NCI-H1694 treated with DMSO at 0.1 percent for 48 hours (cell line): Measurements from ENCODE around the gene APOBEC3A.
"Not testable (repeated sequence)": the region's sequence is repeated elsewhere in the genome, so short reads cannot be mapped to it uniquely, and the experiment has no call there.

Experiments used
- DNase-seq: peaks from one replicate; lab custom pipeline; 2025; lab: John Stamatoyannopoulos, UW

The APOBEC3A gene

DNA sequence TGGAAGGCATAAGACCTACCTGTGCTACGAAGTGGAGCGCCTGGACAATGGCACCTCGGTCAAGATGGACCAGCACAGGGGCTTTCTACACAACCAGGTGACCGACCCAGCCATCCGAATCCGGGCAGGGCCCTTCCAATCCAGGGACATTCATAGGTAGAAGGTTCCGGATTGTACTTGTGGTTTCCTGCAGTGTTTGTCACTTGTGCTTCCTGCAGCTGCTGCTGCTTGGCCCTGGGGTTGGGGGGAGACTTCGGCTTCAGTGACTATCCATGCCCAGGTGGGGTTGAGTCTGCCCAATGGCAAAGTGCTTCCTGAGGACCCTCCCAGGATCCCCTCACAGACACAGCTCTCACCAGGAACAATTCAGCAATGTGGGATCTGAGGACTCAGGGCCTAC lies 2.2 kb downstream of the APOBEC3A start:
- DNase-seq: no peak

DNA sequence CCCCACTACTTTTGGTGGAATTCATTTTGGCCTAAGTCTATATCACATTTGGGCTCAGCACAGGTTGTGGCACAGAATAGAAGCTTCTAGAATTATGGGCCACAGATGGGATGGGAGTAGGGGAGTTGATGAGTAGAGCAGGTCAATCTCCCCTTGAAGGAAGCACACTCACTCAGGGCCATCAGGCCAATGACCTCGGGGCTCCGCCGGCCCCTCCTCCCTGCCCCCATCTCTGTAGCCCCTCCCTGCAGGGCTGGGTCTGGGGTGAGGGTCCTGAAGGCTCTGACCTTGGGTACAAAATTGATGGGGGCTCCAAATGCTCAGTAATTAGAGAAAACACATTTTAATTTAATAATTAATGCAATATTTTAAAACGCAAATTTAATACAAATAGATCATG lies 3.3 kb downstream of the APOBEC3A start:
- DNase-seq: not testable (repeated sequence)

DNA sequence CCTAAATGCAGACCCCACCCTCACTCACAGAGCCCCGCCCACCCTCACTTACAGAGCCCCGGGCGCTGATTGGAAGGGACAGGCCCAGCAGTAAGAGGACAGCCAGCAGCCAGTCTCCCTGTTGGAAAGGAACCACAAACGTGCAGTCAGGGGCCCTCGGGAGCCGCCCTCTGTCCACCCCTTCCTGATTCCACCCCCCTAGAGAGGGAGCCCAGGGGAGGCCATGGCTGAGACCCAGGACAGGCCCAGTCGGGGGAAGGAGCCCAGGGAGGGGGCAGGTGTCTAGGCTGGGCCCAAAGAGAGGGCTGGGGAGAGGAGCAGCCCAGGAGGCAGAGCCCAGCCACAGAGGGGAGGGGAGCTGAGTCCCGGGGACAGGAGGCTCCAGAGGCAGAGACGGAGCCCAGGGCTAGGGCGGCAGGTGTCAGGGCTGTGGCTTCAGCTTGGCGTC lies 5.9 kb downstream of the APOBEC3A start:
- DNase-seq: not testable (repeated sequence)

GRCh38 chr22:38963872-38964271 lies 6.5 kb downstream of the APOBEC3A start:
- DNase-seq: no peak

- DNase-seq: no peak
Measured at GRCh38 chr22:38964306-38964705, 6.9 kb downstream of the APOBEC3A start.

DNA sequence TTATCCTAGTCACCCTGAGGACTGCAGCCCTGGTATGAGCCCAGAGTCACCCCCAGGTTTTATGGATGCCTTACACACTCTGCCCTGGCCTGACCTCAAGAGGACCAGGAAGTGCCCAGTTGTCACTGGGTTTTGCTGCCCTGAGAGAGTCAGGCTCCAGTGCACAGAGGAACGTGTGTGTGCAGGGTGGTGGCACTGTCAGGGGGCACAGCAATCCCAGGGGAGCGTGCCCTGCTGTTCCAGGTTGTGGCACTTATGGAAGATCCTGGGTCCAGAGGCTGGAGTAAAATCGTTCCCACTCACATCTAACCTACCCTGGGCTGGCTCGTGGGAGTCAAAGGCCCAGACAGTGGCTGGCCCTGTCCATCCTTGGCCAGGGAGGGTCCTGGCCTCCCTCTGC lies 7.6 kb downstream of the APOBEC3A start:
- DNase-seq: no peak

DNA sequence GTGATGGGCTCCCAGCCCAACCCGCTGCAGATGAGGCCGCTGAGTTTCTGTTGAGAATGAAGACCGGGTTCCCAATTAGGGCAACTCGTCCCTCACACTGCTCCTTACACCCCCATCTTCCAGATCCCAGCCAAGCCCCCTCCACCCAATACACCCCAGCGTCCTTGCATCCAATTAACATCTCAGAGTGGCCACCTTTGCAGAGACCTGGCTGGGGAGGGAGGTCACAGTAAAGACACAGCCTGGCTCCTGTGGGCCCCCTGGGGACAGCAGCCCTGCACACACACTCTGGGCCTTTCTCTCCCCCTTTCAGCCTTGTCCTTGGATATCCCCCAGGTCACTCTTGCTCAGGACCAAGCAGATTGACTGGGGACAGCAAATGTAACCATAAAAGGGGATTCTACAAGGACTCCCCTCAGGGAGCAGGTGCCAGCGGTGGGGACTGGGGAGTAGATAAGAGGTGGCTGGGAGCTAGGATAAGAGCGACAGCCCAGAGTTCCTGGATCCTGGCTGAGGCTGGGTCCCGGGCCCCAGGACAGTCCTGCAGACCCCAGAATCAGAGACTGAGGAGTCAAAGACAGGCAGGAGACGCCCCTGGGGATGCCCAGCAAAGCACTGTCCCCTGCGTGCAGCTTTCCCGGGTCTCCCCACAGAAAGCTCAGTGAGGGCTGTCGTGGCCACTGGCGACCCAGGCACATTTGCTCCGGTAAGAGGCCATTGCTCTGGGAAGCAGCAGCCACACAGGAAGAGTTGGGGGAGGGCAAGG lies 8.4 kb downstream of the APOBEC3A start:
- DNase-seq: no peak

DNA sequence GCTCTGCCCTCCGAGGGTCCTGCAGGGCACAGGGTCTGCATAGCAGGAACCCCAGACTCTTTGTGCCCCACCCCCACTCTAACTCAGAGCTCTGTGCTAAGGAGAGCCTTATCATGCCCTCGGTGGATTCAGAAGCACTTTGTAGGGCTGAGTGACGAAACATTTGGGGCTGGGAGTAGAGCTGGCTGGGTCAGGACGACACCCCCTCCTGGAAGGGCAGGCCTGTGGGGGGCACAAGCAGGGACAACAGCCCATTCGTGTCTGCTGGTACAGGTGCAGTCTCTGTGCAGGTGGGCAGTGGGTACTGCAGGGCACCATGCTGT lies 8.9 kb downstream of the APOBEC3A start:
- no peak for DNase-seq

GRCh38 chr22:38966942-38967341 lies 9.5 kb downstream of the APOBEC3A start:
- DNase-seq: no peak

GRCh38 chr22:38967451-38968450 lies 10.3 kb downstream of the APOBEC3A start:
- DNase-seq: no peak

GRCh38 chr22:38968801-38969200 lies 11.4 kb downstream of the APOBEC3A start:
- DNase-seq: no peak

DNA sequence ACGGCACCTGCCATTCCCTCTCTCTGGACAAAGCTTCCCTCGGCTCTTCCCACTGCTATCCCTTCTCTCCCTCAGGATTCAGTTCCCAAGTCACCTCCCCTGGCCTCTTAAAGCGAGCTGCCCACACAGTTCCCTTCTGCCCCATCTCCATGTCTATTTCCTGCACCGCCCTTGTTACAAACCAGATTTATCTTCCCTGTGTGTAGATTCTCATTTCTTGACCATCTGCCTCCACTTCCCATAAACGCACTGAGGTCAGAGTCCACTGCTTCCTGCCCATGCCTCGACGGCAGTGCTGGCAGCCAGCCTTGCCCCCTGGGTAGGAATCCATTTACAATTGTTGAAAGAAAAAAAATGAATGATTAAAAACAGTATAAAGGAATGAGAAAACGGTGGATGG lies 13.1 kb downstream of the APOBEC3A start:
- DNase-seq: no peak

- no peak for DNase-seq
Measured at GRCh38 chr22:38971202-38971601, 13.8 kb downstream of the APOBEC3A start.

DNA sequence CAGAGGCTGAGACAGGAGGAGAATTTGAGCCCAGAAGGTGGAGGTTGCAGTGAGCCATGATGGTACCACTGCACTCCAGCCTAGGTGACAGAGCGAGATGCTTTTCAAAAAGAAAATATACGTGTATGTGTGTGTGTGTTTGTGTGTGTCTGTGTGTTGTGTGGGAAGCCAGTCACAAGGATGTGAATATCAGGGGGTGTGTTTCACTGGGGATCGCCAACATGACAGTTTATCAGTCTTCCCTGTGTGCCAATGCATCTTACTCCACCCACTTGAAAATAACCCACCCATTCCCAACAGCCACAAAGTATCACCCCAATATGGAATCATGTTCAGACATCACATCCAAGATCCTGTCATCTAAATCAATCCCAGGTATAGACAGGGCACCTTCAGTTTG lies 14.4 kb downstream of the APOBEC3A start:
- DNase-seq: no peak

GRCh38 chr22:38972558-38972957 lies 15.1 kb downstream of the APOBEC3A start:
- no peak for DNase-seq

GRCh38 chr22:38973289-38974169 lies 16.1 kb downstream of the APOBEC3A start:
- peak; percentile 13 for DNase-seq

GRCh38 chr22:38974170-38974825 lies 16.9 kb downstream of the APOBEC3A start:
- DNase-seq: no peak

- DNase-seq: no peak
Measured at GRCh38 chr22:38974826-38975175, 17.4 kb downstream of the APOBEC3A start.

DNA sequence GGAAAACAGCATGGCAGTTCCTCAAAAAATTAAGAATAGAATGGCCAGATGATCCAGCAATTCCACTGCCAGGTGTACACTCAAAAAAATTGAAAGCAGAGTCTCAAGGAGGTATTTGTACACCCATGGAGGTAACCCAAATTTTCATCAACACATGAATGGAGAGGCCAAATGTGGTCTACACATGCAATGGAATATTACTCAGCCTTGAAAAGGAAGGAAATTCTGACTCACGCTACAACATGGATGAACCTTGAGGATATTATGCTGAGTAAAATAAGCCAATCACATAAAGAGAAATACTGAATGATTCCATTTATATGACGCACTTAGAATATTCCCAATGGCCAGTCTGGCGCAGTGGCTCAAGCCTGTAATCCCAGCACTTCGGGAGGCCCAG lies 19.9 kb downstream of the APOBEC3A start:
- not testable (repeated sequence) for DNase-seq

- DNase-seq: not testable (repeated sequence)
Measured at GRCh38 chr22:38980587-38980986, 23.2 kb downstream of the APOBEC3A start.
